C4-2B (cell line): ENCODE data around the gene MYH10.
A peak's percentile ranks its signal among the peaks of the same experiment; 100 is the strongest.

Experiments
- H3K27ac ChIP-seq: fragments of 450-650 bp; 2 replicates; pipeline ENCODE4 v1.5.1; 2017
- ZFX ChIP-seq: fragments of 450-650 bp; IDR thresholded peaks from 2 replicates; pipeline ENCODE4 v1.6.1; 2017
- TF ChIP-seq, protein P1 (sequence below): fragments of 450-650 bp; conservative IDR thresholded peaks from 2 replicates; pipeline ENCODE4 v1.5.1; 2017; ENCODE audit warnings: mild to moderate bottlenecking

The MYH10 gene

DNA sequence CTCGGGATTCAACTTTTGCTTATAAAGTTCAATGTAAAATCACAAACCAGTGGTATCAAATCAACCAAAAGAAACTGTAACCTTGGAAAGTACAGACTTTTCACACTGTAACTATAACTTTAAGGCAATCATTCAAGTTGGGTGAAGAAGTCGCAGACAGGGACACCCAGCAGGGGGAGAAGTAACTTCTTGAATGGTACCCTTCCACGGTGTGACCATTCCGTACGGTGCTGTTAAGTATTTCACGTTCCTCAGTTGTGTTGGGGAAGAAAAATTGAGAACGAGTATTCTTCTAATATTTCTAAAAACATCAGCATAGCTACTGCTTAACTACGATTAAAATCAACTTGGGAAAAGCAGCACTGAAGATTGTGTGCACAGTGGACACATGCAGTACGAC lies 55.8 kb downstream of the MYH10 start:
- H3K27ac ChIP-seq = no peak overlapping the region
- TF ChIP-seq, protein P1, sequence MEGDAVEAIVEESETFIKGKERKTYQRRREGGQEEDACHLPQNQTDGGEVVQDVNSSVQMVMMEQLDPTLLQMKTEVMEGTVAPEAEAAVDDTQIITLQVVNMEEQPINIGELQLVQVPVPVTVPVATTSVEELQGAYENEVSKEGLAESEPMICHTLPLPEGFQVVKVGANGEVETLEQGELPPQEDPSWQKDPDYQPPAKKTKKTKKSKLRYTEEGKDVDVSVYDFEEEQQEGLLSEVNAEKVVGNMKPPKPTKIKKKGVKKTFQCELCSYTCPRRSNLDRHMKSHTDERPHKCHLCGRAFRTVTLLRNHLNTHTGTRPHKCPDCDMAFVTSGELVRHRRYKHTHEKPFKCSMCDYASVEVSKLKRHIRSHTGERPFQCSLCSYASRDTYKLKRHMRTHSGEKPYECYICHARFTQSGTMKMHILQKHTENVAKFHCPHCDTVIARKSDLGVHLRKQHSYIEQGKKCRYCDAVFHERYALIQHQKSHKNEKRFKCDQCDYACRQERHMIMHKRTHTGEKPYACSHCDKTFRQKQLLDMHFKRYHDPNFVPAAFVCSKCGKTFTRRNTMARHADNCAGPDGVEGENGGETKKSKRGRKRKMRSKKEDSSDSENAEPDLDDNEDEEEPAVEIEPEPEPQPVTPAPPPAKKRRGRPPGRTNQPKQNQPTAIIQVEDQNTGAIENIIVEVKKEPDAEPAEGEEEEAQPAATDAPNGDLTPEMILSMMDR = peak; percentile 24
- TF ChIP-seq ZFX = no peak

DNA sequence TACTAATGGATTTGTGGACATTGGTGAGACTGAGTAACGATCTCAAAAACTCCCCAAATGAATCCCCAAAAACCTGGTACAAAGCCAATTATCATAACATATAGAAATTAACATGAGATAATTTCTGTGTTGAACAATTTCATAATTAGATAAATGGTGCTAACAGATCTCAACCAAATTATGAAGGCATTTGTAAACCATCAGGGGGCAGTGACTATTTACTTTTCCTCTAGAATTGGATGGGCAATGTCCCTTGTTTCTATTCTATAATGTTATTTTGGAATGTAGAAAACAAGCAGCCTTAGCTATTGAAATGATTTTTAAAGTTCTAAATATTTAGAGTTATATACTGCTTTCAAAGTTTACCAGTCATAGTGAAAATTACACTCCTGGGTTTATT lies 57.8 kb downstream of the MYH10 start:
- TF ChIP-seq ZFX = no peak
- TF ChIP-seq, protein P1 = peak; percentile 27
- no peak overlapping the region for H3K27ac ChIP-seq

DNA sequence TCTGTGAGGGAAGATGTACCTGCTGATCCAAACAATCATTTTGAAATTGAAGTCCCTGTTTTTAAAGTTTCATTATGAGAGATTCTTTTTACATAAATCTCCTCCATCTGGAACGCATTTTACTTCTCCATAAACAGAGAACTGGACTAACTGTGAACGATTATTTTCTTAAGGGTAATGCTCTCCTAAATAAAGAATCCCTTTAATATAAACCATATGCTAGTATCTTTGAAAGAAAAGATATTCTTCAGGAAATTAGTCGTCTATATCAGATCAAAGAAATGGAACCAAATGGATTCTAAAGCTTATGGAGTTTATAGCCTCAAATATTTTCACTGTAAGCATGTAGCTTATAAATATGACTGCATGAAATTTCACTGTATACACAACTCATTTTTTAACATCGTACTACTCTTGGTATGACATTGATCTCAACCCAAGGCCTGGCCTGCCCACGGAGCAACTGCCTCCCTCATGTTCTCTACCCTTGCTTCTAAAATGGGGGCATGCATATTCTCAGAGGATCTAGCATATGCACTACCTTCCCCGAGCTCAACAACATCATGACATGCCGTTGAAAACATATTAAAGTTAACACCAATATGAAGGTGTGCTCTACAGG lies 66.4 kb downstream of the MYH10 start:
- TF ChIP-seq, protein P1 = no peak
- TF ChIP-seq ZFX = no peak
- H3K27ac ChIP-seq = no peak overlapping the region

DNA sequence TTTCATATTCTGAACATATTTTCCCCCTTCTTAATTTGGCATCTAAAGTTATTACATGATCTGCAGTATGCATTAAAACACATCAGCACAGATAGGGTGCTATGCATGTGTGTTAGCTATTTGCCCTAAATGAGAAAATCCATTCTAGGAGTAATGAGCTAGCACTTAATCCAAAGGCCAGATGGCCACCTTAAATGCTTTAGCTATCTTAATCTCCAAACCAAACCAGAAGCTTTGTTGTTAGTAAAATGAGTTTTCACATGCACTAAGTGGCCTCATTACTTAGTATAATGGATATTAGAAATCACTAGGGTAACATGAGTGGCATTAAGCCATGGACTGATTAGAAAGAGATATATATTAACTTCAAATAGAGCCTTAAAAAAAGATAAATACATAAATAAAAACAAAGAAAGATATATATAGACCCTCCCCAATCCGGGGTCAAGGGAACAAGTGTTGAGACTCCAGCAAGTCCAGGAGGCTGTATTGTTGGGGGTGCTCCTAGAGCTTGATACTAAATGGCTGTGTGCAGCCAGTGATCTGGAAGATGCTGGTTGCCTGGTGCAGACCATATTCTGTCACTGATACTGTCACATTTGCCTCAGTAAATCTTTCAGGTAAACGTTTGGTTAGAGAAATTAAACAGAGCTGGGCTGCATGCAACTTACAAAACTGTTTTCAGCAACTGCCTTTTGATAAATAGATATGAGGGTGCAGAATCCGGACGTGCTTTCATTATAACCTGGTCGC lies 67.3 kb downstream of the MYH10 start:
- TF ChIP-seq, protein P1 = no peak
- TF ChIP-seq ZFX = no peak
- H3K27ac ChIP-seq = no peak overlapping the region

DNA sequence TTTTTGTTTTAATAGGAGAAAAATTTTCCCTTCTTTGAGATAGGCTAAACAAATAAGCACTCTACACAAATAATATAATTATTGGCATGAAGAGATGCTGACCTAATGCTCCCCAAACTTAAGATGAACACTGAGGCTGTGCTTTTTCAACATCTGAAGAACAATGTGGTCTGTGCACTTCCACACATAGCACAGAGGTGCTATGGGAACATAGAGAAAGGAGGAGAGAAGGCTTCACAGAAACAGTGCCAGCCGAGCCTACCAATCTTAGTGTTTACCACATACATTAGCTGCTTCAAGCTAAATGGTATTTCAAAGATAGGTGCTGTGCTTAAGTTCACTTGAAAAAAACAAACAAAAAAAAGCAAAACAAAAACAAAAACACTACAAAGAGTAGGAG lies 72.4 kb downstream of the MYH10 start:
- TF ChIP-seq, protein P1 = no peak
- TF ChIP-seq ZFX = no peak
- no peak overlapping the region for H3K27ac ChIP-seq

DNA sequence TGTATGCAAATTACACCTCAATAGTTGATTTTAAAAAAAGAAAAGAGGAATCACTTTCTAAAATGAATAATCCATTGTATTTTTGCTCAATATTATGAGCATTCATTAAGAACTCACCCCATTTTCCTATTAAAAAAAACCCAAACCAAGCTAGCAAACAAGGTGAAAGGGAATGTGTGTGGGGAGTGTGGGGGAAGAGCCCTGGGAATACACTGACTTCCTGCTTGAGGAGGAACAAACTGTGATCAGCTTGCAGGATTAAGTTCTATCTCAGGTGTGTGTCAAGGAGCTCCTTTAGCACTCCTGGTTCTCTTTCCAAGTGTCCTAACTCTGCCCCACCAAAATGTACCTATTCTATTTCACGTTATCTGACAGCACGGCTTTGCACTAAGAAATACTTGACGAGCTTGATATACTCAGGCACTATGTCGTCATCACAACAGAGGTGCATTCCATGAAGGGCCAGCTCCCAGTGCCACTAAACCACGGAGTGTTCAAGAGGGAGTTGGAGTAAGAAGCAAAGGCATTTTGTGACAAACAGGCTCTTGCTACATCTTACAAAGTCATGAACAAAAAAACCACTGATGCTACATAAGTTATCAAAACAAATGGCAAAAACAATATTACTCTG lies 73.2 kb downstream of the MYH10 start:
- no peak overlapping the region for H3K27ac ChIP-seq
- no peak for TF ChIP-seq ZFX
- TF ChIP-seq, protein P1 = no peak

DNA sequence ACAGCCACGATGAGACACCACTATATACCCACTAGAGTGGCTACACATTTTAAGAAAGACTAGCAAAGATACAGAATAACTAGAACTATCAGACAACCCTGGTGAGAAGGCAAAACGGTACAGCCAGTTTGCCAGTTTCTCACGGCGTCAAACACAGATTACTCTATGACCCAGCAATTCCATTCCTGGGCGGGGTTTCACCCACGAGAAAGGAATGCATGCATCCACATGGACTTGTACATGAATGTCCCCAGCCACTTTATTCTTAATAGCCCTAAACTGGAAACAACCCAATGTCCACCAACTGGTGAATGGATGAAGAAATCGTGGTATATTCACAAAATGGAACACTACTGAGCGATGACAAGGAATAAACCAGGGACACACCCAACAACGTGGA lies 74.5 kb downstream of the MYH10 start:
- no peak for TF ChIP-seq ZFX
- TF ChIP-seq, protein P1 = no peak
- H3K27ac ChIP-seq = no peak overlapping the region
